Choroid plexus epithelial cell (primary cell): ENCODE results near the gene SPINK1.

Experiments used
- DNase-seq: peaks from one replicate; pipeline ENCODE4 v3.0.0-alpha.2; 2010; ENCODE audit warnings: low read depth
- H3K4me3 ChIP-seq: 2 replicates; pipeline ENCODE4 v1.5.1; 2011; ENCODE audit warnings: low read depth, mild to moderate bottlenecking, control low read depth, low read length, moderate library complexity
- CTCF ChIP-seq: conservative IDR thresholded peaks from 2 replicates; pipeline ENCODE4 v1.5.1; 2011; ENCODE audit warnings: low read depth, mild to moderate bottlenecking, control low read depth, inconsistent platforms, low read length, moderate library complexity

SPINK1 gene

GRCh38 chr5:147852365-147852764 is 20.9 kb upstream of the SPINK1 start:
- TF ChIP-seq CTCF: no peak
- no peak overlapping the region for H3K4me3 ChIP-seq
- no peak for DNase-seq

- no peak for DNase-seq
- no peak for TF ChIP-seq CTCF
Measured at GRCh38 chr5:147851578-147851977, 20.1 kb upstream of the SPINK1 start.

GRCh38 chr5:147849226-147849625 is 17.8 kb upstream of the SPINK1 start:
- DNase-seq: no peak
- no peak for TF ChIP-seq CTCF
- H3K4me3 ChIP-seq: no peak overlapping the region

More at GRCh38 chr5:147851578-147851977, 20.1 kb upstream of the SPINK1 start:
- H3K4me3 ChIP-seq: no peak overlapping the region

DNA sequence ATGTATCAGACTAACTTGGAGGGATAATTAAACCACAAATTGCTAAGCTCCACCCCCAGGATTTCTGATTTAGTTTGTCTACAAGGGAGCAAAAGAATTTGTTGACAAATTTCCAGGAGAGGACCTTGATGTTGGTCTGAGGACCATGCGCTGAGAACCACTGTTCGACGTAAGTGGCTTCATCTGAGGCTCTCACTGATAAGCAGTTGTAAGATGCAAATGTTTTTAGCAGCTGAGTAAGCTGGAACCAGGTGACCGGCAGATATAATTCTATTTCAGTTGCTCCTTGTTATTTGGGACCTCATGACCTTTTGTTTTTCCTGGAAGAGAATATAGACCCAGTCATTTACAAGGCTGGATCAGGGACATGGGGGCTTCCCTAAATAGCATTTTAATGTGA is 14.1 kb upstream of the SPINK1 start:
- no peak for DNase-seq
- no peak overlapping the region for H3K4me3 ChIP-seq
- TF ChIP-seq CTCF: no peak

DNA sequence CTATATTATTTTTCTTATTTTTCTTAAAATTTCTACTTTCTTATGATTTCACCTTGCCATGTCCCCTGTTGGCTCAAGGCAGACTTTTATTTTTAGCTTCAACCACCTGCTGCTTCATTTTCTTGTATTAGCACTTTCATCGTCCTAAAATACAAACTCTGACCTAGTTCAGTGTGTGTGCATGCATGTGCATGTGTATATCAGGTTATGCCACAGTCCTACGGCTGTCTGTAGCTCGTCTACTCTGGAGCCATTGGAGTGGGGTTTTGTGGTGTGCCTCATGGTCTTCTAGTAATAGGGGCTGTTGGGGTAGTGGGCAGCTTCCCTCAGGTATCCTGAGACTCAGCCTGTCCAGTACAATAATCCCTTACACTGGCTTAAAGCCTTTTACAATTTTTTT is 13.4 kb upstream of the SPINK1 start:
- no peak for DNase-seq
- no peak overlapping the region for H3K4me3 ChIP-seq
- no peak for TF ChIP-seq CTCF

- TF ChIP-seq CTCF: no peak
- H3K4me3 ChIP-seq: no peak overlapping the region
- DNase-seq: no peak
Measured at GRCh38 chr5:147842869-147843268, 11.4 kb upstream of the SPINK1 start.

- DNase-seq: no peak
- TF ChIP-seq CTCF: no peak
- no peak overlapping the region for H3K4me3 ChIP-seq
Measured at GRCh38 chr5:147836439-147836838, 5.0 kb upstream of the SPINK1 start.
